ENCODE data around the gene GDF2.

Gene GDF2

DNA sequence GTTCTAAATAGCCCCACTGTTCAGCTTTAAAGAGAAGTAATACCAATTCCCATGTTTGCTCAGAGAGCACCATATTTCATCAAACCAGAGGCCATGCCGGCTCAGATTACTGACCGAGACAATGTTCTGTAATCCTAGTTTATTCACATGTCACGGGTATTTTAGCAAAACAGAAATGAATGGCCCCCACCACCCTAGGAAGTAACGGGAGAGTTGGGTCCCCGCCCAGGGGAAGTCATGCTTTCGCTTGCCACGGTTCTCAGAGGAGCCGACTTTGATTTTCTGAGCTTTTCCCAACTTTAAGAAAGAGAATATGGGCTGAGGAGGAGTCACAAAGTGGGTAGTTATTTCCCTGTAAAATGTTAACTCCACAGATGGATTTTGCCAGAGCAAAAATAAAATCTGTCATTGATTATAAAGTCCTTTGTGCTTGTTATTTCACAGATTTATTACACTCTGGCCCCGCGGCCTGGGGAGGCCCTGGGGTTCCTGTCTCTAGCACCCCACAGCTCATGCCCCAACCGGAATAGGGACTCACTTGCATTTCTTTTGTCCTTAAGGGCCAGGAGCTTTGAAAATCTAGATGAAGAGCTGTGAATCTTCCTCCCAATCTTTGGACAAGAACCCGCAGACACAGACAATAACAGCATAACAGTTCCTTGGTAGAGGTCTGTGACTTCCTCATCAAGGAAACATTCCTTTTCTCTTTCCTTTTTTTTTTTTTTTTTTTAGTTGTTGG is 25.9 kb upstream of the GDF2 start:
- Histone ChIP-seq H2BK12ac (ENCODE audit: low read length) (no peak overlapping the region), H3K79me2 (ENCODE audit: control insufficient read depth, insufficient read depth, low read length, poor library complexity) (no peaks in the 10 kb centered on the region), H3K14ac (ENCODE audit: low read length) (no peak overlapping the region), H2BK5ac (ENCODE audit: low read depth, low read length, poor library complexity) (no peak overlapping the region), H3K4me3 (ENCODE audit: low read depth, low read length) (no peak overlapping the region), H3K27me3 (ENCODE audit: insufficient read depth, low read length) (peaks cover 25% of the 10 kb centered on the region), H3K27ac (ENCODE audit: low read depth, low read length) (no peak overlapping the region), H3K18ac (ENCODE audit: low read length) (no peak overlapping the region), H3K36me3 (ENCODE audit: control insufficient read depth in 1 of 2, insufficient read depth in 2 of 2, low read length in 2 of 2) (no peaks in the 10 kb centered on the region), H3K4ac (ENCODE audit: low read depth, low read length) (no peak overlapping the region), H2AFZ (ENCODE audit: insufficient read depth, low read length, poor library complexity) (no peak overlapping the region), H2BK120ac (ENCODE audit: insufficient read depth, low read length, poor library complexity) (no peak overlapping the region), H2AK5ac (ENCODE audit: low read length) (no peak overlapping the region), H3K79me1 (ENCODE audit: low read length) (no peaks in the 10 kb centered on the region), H3K9ac (ENCODE audit: low read length) (no peak overlapping the region), H3K4me1 (ENCODE audit: control insufficient read depth in 1 of 2, insufficient read depth in 2 of 2, low read length in 2 of 2) (peaks cover 4 to 9% of the 10 kb centered on the region in 2 experiments), H3K23ac (ENCODE audit: low read length) (no peak overlapping the region), H4K8ac (ENCODE audit: low read depth, low read length) (no peak overlapping the region), H3K4me2 (ENCODE audit: low read length) (no peak overlapping the region), H3K9me3 (ENCODE audit: insufficient read depth, low read depth, low read length) (no peaks in the 10 kb centered on the region), H4K12ac (ENCODE audit: low read depth, low read length) (no peak overlapping the region), H4K91ac (ENCODE audit: low read depth, low read length) (no peak overlapping the region)
- no CpG with 5 or more reads among the region's 12 CpGs for WGBS (ENCODE audit: extremely low coverage, insufficient coverage, insufficient read length)
- DNase-seq = no peak

DNA sequence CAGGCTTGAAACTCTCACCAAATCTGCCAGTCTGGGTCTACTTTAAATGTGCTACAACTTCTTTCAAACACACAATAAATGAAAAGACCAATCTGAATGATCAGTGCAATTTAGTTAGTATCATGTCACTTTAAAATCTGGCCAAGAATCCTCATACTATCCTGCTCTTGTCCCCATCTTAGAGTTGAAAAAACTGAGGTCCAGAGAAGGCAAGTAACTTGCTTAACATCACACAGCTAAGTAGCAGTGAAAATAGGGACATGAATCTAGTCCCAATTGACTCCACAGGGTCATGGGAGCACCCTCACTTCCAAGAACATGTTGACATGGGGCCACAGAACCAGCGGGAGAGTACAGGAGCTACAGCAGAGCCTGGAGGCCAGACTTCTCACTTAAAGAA is 25.3 kb upstream of the GDF2 start:
- Histone ChIP-seq H3K23ac (ENCODE audit: low read length) (no peak overlapping the region), H4K12ac (ENCODE audit: low read depth, low read length) (no peak overlapping the region), H2BK5ac (ENCODE audit: low read depth, low read length, poor library complexity) (no peak overlapping the region), H3K14ac (ENCODE audit: low read length) (no peak overlapping the region), H4K8ac (ENCODE audit: low read depth, low read length) (no peak overlapping the region), H3K27me3 (ENCODE audit: insufficient read depth, low read length) (peaks cover 28% of the 10 kb centered on the region), H2AK5ac (ENCODE audit: low read length) (no peak overlapping the region), H3K27ac (ENCODE audit: low read depth, low read length) (no peak overlapping the region), H3K4me2 (ENCODE audit: low read length) (no peak overlapping the region), H3K36me3 (ENCODE audit: control insufficient read depth in 1 of 2, insufficient read depth in 2 of 2, low read length in 2 of 2) (no peaks in the 10 kb centered on the region), H3K9ac (ENCODE audit: low read length) (no peak overlapping the region), H3K79me1 (ENCODE audit: low read length) (no peaks in the 10 kb centered on the region), H3K9me3 (ENCODE audit: insufficient read depth, low read depth, low read length) (no peaks in the 10 kb centered on the region), H2AFZ (ENCODE audit: insufficient read depth, low read length, poor library complexity) (no peak overlapping the region), H3K79me2 (ENCODE audit: control insufficient read depth, insufficient read depth, low read length, poor library complexity) (no peaks in the 10 kb centered on the region), H3K18ac (ENCODE audit: low read length) (no peak overlapping the region), H3K4ac (ENCODE audit: low read depth, low read length) (no peak overlapping the region), H2BK120ac (ENCODE audit: insufficient read depth, low read length, poor library complexity) (no peak overlapping the region), H3K4me1 (ENCODE audit: control insufficient read depth in 1 of 2, insufficient read depth in 2 of 2, low read length in 2 of 2) (peaks cover 4 to 9% of the 10 kb centered on the region in 2 experiments), H2BK12ac (ENCODE audit: low read length) (no peak overlapping the region), H3K4me3 (ENCODE audit: low read depth, low read length) (no peak overlapping the region), H4K91ac (ENCODE audit: low read depth, low read length) (no peak overlapping the region)
- DNase-seq = no peak
- no CpG with 5 or more reads among the region's 1 CpG for WGBS (ENCODE audit: extremely low coverage, insufficient coverage, insufficient read length)

DNA sequence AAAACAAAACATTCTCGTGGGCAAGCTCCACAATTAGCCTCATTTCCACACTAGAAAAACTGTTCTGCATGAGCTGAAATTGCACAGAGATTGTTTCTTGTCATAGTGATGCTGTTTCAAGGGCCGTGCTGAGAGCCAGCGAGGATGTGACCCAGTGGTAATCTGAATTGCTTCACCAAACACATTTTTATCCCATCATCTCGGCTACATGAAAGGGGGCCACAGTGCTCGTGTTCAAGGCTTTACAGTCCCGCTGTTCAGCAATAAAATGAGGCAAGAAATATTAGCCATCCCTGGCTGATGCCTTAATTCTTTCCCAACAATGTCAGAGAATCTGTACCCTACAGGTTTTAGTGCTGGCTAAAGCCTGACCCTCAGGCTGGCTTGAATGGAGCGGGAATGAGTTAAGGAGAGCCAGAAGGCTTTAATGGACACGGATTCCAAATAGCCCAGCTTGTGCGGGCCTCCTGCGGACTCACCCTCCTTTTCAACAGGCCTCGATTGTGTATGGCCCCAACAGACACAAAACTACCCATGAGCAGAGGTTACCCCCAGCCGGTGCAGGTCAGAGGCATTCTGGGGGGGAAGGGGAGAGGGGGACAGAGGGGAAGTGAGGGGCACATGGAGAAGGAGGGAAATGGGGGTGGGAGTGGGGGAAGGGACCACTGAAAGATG is 24.3 kb upstream of the GDF2 start:
- Histone ChIP-seq H3K14ac (ENCODE audit: low read length) (no peak overlapping the region), H3K9me3 (ENCODE audit: insufficient read depth, low read depth, low read length) (peaks cover 1% of the 10 kb centered on the region), H3K9ac (ENCODE audit: low read length) (no peak overlapping the region), H3K27me3 (ENCODE audit: insufficient read depth, low read length) (peaks cover 31% of the 10 kb centered on the region), H2BK5ac (ENCODE audit: low read depth, low read length, poor library complexity) (no peak overlapping the region), H3K79me2 (ENCODE audit: control insufficient read depth, insufficient read depth, low read length, poor library complexity) (no peaks in the 10 kb centered on the region), H3K4ac (ENCODE audit: low read depth, low read length) (no peak overlapping the region), H3K4me2 (ENCODE audit: low read length) (no peak overlapping the region), H3K36me3 (ENCODE audit: control insufficient read depth in 1 of 2, insufficient read depth in 2 of 2, low read length in 2 of 2) (no peaks in the 10 kb centered on the region), H3K23ac (ENCODE audit: low read length) (no peak overlapping the region), H2AK5ac (ENCODE audit: low read length) (no peak overlapping the region), H3K27ac (ENCODE audit: low read depth, low read length) (no peak overlapping the region), H4K12ac (ENCODE audit: low read depth, low read length) (no peak overlapping the region), H2AFZ (ENCODE audit: insufficient read depth, low read length, poor library complexity) (no peak overlapping the region), H3K4me1 (ENCODE audit: control insufficient read depth in 1 of 2, insufficient read depth in 2 of 2, low read length in 2 of 2) (peaks cover 4 to 9% of the 10 kb centered on the region in 2 experiments), H4K8ac (ENCODE audit: low read depth, low read length) (no peak overlapping the region), H3K4me3 (ENCODE audit: low read depth, low read length) (no peak overlapping the region), H2BK120ac (ENCODE audit: insufficient read depth, low read length, poor library complexity) (no peak overlapping the region), H3K18ac (ENCODE audit: low read length) (no peak overlapping the region), H4K91ac (ENCODE audit: low read depth, low read length) (no peak overlapping the region), H2BK12ac (ENCODE audit: low read length) (no peak overlapping the region), H3K79me1 (ENCODE audit: low read length) (no peaks in the 10 kb centered on the region)
- no CpG with 5 or more reads among the region's 12 CpGs for WGBS (ENCODE audit: extremely low coverage, insufficient coverage, insufficient read length)
- DNase-seq = no peak

DNA sequence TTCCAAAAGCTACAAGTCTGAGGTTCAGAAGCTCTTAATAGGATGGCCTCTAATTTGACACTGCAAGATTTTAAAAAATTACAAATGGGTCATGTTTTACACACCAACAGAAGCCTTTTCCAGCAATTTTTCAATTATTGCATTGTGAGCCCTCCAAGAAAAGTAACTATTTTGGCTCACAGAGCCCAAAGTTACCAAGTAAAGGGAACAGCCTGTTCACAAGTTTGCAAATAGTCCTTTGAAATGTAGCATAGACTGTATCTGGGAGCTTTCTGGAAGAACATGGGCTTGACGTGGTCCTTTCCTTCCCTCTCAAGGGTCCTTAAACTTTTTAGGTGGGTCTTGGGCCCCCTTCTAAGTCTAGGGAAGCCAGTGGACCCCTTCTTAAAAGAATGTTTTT is 23.5 kb upstream of the GDF2 start:
- Histone ChIP-seq H3K4me2 (ENCODE audit: low read length) (no peak overlapping the region), H4K8ac (ENCODE audit: low read depth, low read length) (no peak overlapping the region), H3K14ac (ENCODE audit: low read length) (no peak overlapping the region), H3K79me1 (ENCODE audit: low read length) (no peaks in the 10 kb centered on the region), H3K9ac (ENCODE audit: low read length) (no peak overlapping the region), H2AFZ (ENCODE audit: insufficient read depth, low read length, poor library complexity) (no peak overlapping the region), H3K23ac (ENCODE audit: low read length) (no peak overlapping the region), H3K18ac (ENCODE audit: low read length) (no peak overlapping the region), H3K4me1 (ENCODE audit: control insufficient read depth in 1 of 2, insufficient read depth in 2 of 2, low read length in 2 of 2) (peaks cover 4 to 9% of the 10 kb centered on the region in 2 experiments), H2BK12ac (ENCODE audit: low read length) (no peak overlapping the region), H2BK120ac (ENCODE audit: insufficient read depth, low read length, poor library complexity) (no peak overlapping the region), H3K27ac (ENCODE audit: low read depth, low read length) (no peak overlapping the region), H3K4me3 (ENCODE audit: low read depth, low read length) (no peak overlapping the region), H4K12ac (ENCODE audit: low read depth, low read length) (no peak overlapping the region), H3K4ac (ENCODE audit: low read depth, low read length) (no peak overlapping the region), H2AK5ac (ENCODE audit: low read length) (no peak overlapping the region), H2BK5ac (ENCODE audit: low read depth, low read length, poor library complexity) (no peak overlapping the region), H3K79me2 (ENCODE audit: control insufficient read depth, insufficient read depth, low read length, poor library complexity) (no peaks in the 10 kb centered on the region), H4K91ac (ENCODE audit: low read depth, low read length) (no peak overlapping the region), H3K27me3 (ENCODE audit: insufficient read depth, low read length) (peaks cover 31% of the 10 kb centered on the region), H3K9me3 (ENCODE audit: insufficient read depth, low read depth, low read length) (peaks cover 1% of the 10 kb centered on the region), H3K36me3 (ENCODE audit: control insufficient read depth in 1 of 2, insufficient read depth in 2 of 2, low read length in 2 of 2) (no peaks in the 10 kb centered on the region)
- no CpG with 5 or more reads among the region's 1 CpG for WGBS (ENCODE audit: extremely low coverage, insufficient coverage, insufficient read length)
- DNase-seq = no peak
